K562 (cell line): Measurements from ENCODE around the gene CNPY3. TPM values are rescaled to one million over a fixed set of nuclear protein-coding genes. Genes with fewer than 3 reads are reported as not detected.

Experiments
- ATAC-seq: fragments of 200-7000 bp; cut with Tn5 transposase; 3 replicates; pipeline ENCODE4 v1.9.1; 2020; ENCODE audit warnings: moderate library complexity
- BruUV-seq: library from RNA; stranded (reverse); fragments of 400-500 nt; replicated peaks from 2 replicates; lab custom pipeline; 2021; lab: Mats Ljungman, UMichigan
- CTCF ChIA-PET: fragments of 300-600 bp; formaldehyde crosslinking; extraction: SDS; loops from one replicate; lab custom pipeline; 2021; ENCODE audit warnings: low intra/inter-chr PET ratio; lab: Yijun Ruan, JAX
- POLR2A ChIA-PET: fragments of 300-600, 350-650 bp; sonication (Branson Sonifier 250); formaldehyde crosslinking; extraction: SDS; loops from one replicate; lab custom pipeline; 2021; ENCODE audit warnings: antibody characterized with exemption, inconsistent platforms; lab: Yijun Ruan, JAX
- DNase-seq, 4 experiments: peaks; one replicate each; pipeline versions ENCODE4 v3.0.0 to v3.0.0-alpha.2; 2011 to 2018; ENCODE audit warnings: low spot score in 3 of 4, mixed read lengths in 3 of 4; ENCODE audit errors: extremely low read depth in 1 of 4
- FAIRE-seq: peaks from 2 replicates; lab custom pipeline; 2011; peaks lifted over from hg19 to GRCh38; lab: Jason Lieb, UNC
- H2AFZ ChIP-seq: 2 replicates; pipeline ENCODE4 v1.6.0; 2011; ENCODE audit warnings: low read depth, low read length, control low read depth, inconsistent platforms
- H3K27ac ChIP-seq: fragments of 200-600 bp; 3 replicates; pipeline ENCODE4 v1.8.0; 2011; ENCODE audit warnings: low read depth, mild to moderate bottlenecking, control low read depth, inconsistent platforms, low read length, moderate library complexity, mixed read lengths; ENCODE audit errors: extremely low read depth
- H3K27me3 ChIP-seq, 2 experiments: fragments of 300-600 bp in 1 of 2; 2 replicates in 1 of 2; 3 replicates in 1 of 2; pipeline versions ENCODE4 v1.6.0 to v1.8.0; 2011; ENCODE audit warnings: inconsistent platforms in 2 of 2, low read length in 2 of 2, mild to moderate bottlenecking in 1 of 2, mixed read lengths in 1 of 2, moderate library complexity in 1 of 2; ENCODE audit not compliant: control insufficient read depth in 2 of 2, insufficient read depth in 2 of 2
- H3K36me3 ChIP-seq: fragments of 300-600 bp; 3 replicates; pipeline ENCODE4 v1.8.0; 2011; ENCODE audit warnings: mild to moderate bottlenecking, low read length, inconsistent platforms; ENCODE audit not compliant: control insufficient read depth, insufficient read depth
- H3K4me1 ChIP-seq, 2 experiments: fragments of 200-600 bp in 1 of 2; replicated peaks in 1 of 2; 2 replicates in 1 of 2; 3 replicates in 1 of 2; pipeline versions ENCODE4 v1.5.1 to v1.8.0; 2011; ENCODE audit warnings: inconsistent platforms in 2 of 2, low read length in 2 of 2, mild to moderate bottlenecking in 1 of 2, mixed read lengths in 1 of 2, moderate library complexity in 1 of 2; ENCODE audit not compliant: control insufficient read depth in 2 of 2, insufficient read depth in 2 of 2
- H3K4me2 ChIP-seq: 2 replicates; pipeline ENCODE4 v1.6.1; 2011; ENCODE audit warnings: low read length, control low read depth, inconsistent platforms, mixed read lengths; ENCODE audit not compliant: insufficient read depth
- H3K4me3 ChIP-seq: fragments of 200-600 bp; sonication (generic), shearing (Covaris generic); 2 replicates; pipeline ENCODE4 v1.5.1; 2016; ENCODE audit warnings: control low read depth, inconsistent platforms
- H3K79me2 ChIP-seq: fragments of 200-600 bp; 3 replicates; pipeline ENCODE4 v1.8.0; 2011; ENCODE audit warnings: low read length, inconsistent platforms; ENCODE audit not compliant: control insufficient read depth, insufficient read depth
- H3K9ac ChIP-seq, 2 experiments: 2 replicates each; pipeline versions ENCODE4 v1.6.0 to v1.6.1; 2011; ENCODE audit warnings: low read depth in 2 of 2, low read length in 2 of 2, control low read depth in 1 of 2, inconsistent platforms in 1 of 2, mild to moderate bottlenecking in 1 of 2, mixed read lengths in 1 of 2; ENCODE audit not compliant: insufficient read depth in 1 of 2
- H3K9me1 ChIP-seq: one replicate; pipeline ENCODE4 v1.6.0; 2011; ENCODE audit warnings: inconsistent platforms, mild to moderate bottlenecking, low read length, moderate library complexity; ENCODE audit not compliant: control insufficient read depth, insufficient read depth
- H3K9me3 ChIP-seq: replicated peaks from 2 replicates; pipeline ENCODE4 v1.5.1; 2011; ENCODE audit warnings: low read depth, low read length, inconsistent platforms; ENCODE audit not compliant: control insufficient read depth, insufficient read depth
- H4K20me1 ChIP-seq: replicated peaks from 2 replicates; pipeline ENCODE4 v1.6.1; 2011; ENCODE audit warnings: low read length, inconsistent platforms, mixed read lengths; ENCODE audit not compliant: control insufficient read depth, insufficient read depth
- ADNP ChIP-seq: fragments of 200-800 bp; sonication (Bioruptor generic); IDR thresholded peaks from 2 replicates; pipeline ENCODE4 v1.6.1; 2016; ENCODE audit warnings: missing genetic modification characterization, missing compliant biosample characterization
- DACH1 ChIP-seq: fragments of 450-650 bp; IDR thresholded peaks from 2 replicates; pipeline ENCODE4 v1.6.1; 2018; ENCODE audit not compliant: partially characterized antibody
- FOXM1 ChIP-seq, 2 experiments: fragments of 450-650 bp in 1 of 2; sonication (generic) in 1 of 2; formaldehyde crosslinking in 1 of 2; IDR thresholded peaks; 2 replicates each; pipeline versions ENCODE4 v1.6.1 to v1.9.0; 2017 to 2022; ENCODE audit warnings: low read depth in 2 of 2, mild to moderate bottlenecking in 2 of 2, missing genetic modification reagents in 1 of 2, moderate library complexity in 1 of 2
- HDAC1 ChIP-seq, 2 experiments: fragments of 450-650 bp; IDR thresholded peaks; 2 replicates each; pipeline ENCODE4 v1.6.1; 2016 to 2017; ENCODE audit warnings: inconsistent platforms in 1 of 2, mild to moderate bottlenecking in 1 of 2, moderate library complexity in 1 of 2
- HNRNPK ChIP-seq: fragments of 200-400 bp; formaldehyde crosslinking; IDR thresholded peaks from one replicate; pipeline ENCODE4 v1.6.1; 2018; ENCODE audit warnings: mild to moderate bottlenecking, low read depth, low read length; ENCODE audit not compliant: poor library complexity, severe bottlenecking
- JUND ChIP-seq, 2 experiments: IDR thresholded peaks; 2 replicates in 1 of 2; 3 replicates in 1 of 2; pipeline ENCODE4 v1.6.1; 2011; ENCODE audit warnings: borderline replicate concordance in 2 of 2, low read depth in 2 of 2, low read length in 2 of 2, improper control_type of control experiment in 1 of 2, missing biosample characterization in 1 of 2, missing genetic modification characterization in 1 of 2, missing genetic modification reagents in 1 of 2
- MAFK ChIP-seq: IDR thresholded peaks from 2 replicates; pipeline ENCODE4 v1.6.1; 2011; ENCODE audit warnings: low read length, improper control_type of control experiment
- MAZ ChIP-seq, 2 experiments: fragments of 450-650 bp in 1 of 2; sonication (generic) in 1 of 2; formaldehyde crosslinking; IDR thresholded peaks in 1 of 2; conservative IDR thresholded peaks in 1 of 2; 2 replicates each; pipeline versions ENCODE4 v1.4.0 to v1.5.0; 2020; ENCODE audit warnings: mild to moderate bottlenecking in 1 of 2, missing genetic modification reagents in 1 of 2
- MYC ChIP-seq, 2 experiments: fragments of 250-450 bp in 1 of 2; sonication (Bioruptor Pico) in 1 of 2; IDR thresholded peaks; 2 replicates each; pipeline versions ENCODE4 v1.5.1 to v1.6.1; 2012 to 2021; ENCODE audit warnings: low read depth in 2 of 2, borderline replicate concordance in 1 of 2, improper control_type of control experiment in 1 of 2, low read length in 1 of 2, mild to moderate bottlenecking in 1 of 2, moderate library complexity in 1 of 2
- NCOA4 ChIP-seq: fragments of 450-650 bp; IDR thresholded peaks from 2 replicates; pipeline ENCODE4 v1.6.1; 2018; ENCODE audit warnings: mild to moderate bottlenecking; ENCODE audit not compliant: partially characterized antibody
- NR3C1 ChIP-seq: sonication (generic); formaldehyde crosslinking; IDR thresholded peaks from 2 replicates; pipeline ENCODE4 v1.8.1; 2022; ENCODE audit warnings: missing genetic modification reagents
- PHF8 ChIP-seq: fragments of 200-600 bp; sonication (generic); IDR thresholded peaks from 2 replicates; pipeline ENCODE4 v1.6.1; 2012; ENCODE audit warnings: mixed run types, mild to moderate bottlenecking, inconsistent platforms, low read length, moderate library complexity, borderline replicate concordance
- RFX5 ChIP-seq: IDR thresholded peaks from 2 replicates; pipeline ENCODE4 v1.6.1; 2011; ENCODE audit warnings: low read depth, mild to moderate bottlenecking, improper control_type of control experiment, low read length
- ZNF274 ChIP-seq: IDR thresholded peaks from 2 replicates; pipeline ENCODE4 v1.6.1; 2011; ENCODE audit warnings: low read depth, mild to moderate bottlenecking, low read length, moderate library complexity, borderline replicate concordance
- ZNF311 ChIP-seq: fragments of 250-450 bp; sonication (Bioruptor Pico); IDR thresholded peaks from 2 replicates; pipeline ENCODE4 v1.4.0; 2020; ENCODE audit warnings: mild to moderate bottlenecking, moderate library complexity
- ZNF316 ChIP-seq: fragments of 450-650 bp; IDR thresholded peaks from 2 replicates; pipeline ENCODE4 v1.6.1; 2016
- WGBS: fragments of 100-300 bp; shearing (Covaris generic); methylation state at CpG from one replicate; pipeline ENCODE4 v1.1.6; 2016; ENCODE audit warnings: low coverage, mixed read lengths; ENCODE audit not compliant: insufficient coverage; ENCODE audit errors: missing lambda C conversion rate; 5-methylcytosine and 5-hydroxymethylcytosine counted together
- in situ Hi-C: fragments of 300-500 bp; cut with MboI; formaldehyde crosslinking; loops from 4 replicates; pipeline ENCODE4 v1.15.0; 2018; ENCODE audit warnings: inconsistent platforms, mixed read lengths
- intact Hi-C: fragments of 100-400 bp; cut with micrococcal nuclease; formaldehyde crosslinking; loops from 2 replicates; pipeline ENCODE4 v1.14.2; 2022
- polyA plus RNA-seq, 8 experiments: library from polyadenylated mRNA; depleted of rRNA in 4 of 8; stranded (reverse) in 5 of 8; unstranded in 3 of 8; fragments of >200 nt; fragmentation: Nextera tagmentation in 2 of 8; fragmentation: Illumina TruSeq in 1 of 8; extraction: Ambion mirVana in 2 of 8; extraction: Trizol in 1 of 8; gene quantifications; 2 replicates each; pipeline versions ENCODE4 v1.2.1 to v1.2.3, GENCODE V29; 2011 to 2014; ENCODE audit warnings: inconsistent platforms in 1 of 8, missing spikeins in 1 of 8
- total RNA-seq, 7 experiments: library from RNA; depleted of rRNA in 6 of 7; stranded (reverse); fragments of >200 nt in 6 of 7; fragmentation: Illumina TruSeq in 2 of 7; extraction: Trizol in 2 of 7; gene quantifications; 2 replicates each; pipeline versions ENCODE4 v1.2.1 to v1.2.3, GENCODE V29; 2011 to 2021; ENCODE audit warnings: low replicate concordance in 1 of 7
- TF ChIP-seq, protein P1 (sequence below): sonication (generic); formaldehyde crosslinking; IDR thresholded peaks from 2 replicates; pipeline ENCODE4 v1.8.0; 2022; ENCODE audit warnings: missing genetic modification reagents, mild to moderate bottlenecking, moderate library complexity, borderline replicate concordance

Gene CNPY3
- total and polyA plus RNA-seq, 9 of the 15 experiments (the other 6 are each of a cell fraction or from before 2014, with no cell fraction given) = 2.4 to 37.4 (median 21.2) TPM

GRCh38 chr6:42984924-42985475 lies 55.7 kb downstream of the CNPY3 start (continued):
- TF ChIP-seq JUND (IDR thresholded peaks at IDR 0.05; ENCODE audit: borderline replicate concordance, low read depth, low read length) = no peak
- TF ChIP-seq JUND (tag; IDR thresholded peaks at IDR 0.05; ENCODE audit: borderline replicate concordance, low read depth, low read length) = no peak
- TF ChIP-seq PHF8 = no peak

- WGBS = 33% methylated on average over 5 of the region's 5 CpGs
- H3K79me2 ChIP-seq = peaks cover 30% of the 10 kb centered on the region
- H3K4me2 ChIP-seq = peak overlapping the region; percentile 40
- peaks cover 12% of the 10 kb centered on the region for H3K9me1 ChIP-seq
- intact Hi-C loops (no loop called here), in situ Hi-C loops (no loop called here)
- DNase-seq (peak; percentile 47 to 73 (median 64)), FAIRE-seq (peak; percentile 79), ATAC-seq (peak; percentile 35)
- BruUV-seq = no TSS peak
- no peak overlapping the region for H2AFZ ChIP-seq
- H3K27me3 ChIP-seq = no peaks in the 10 kb centered on the region
- ChIA-PET POLR2A (interaction anchor here (0.5 to 2.1 kb wide), 12 partner anchors 9 to 623 kb away, joined by 3 to 18 read pairs (median 4); partner anchors contain the start of genes CUL7, KLHDC3, MEA1 and PEX6), CTCF (no interaction called here)
- H3K36me3 ChIP-seq = peaks cover 41% of the 10 kb centered on the region
- H3K9ac ChIP-seq = peak overlapping the region in 1 of 2 experiments; percentile 80; a peak in 1 of 4 replicates
- H3K27ac ChIP-seq = no peak overlapping the region
- no peak overlapping the region for H3K4me3 ChIP-seq
- H4K20me1 ChIP-seq = peaks cover 11% of the 10 kb centered on the region
- peaks cover 32 to 33% of the 10 kb centered on the region in 2 experiments for H3K4me1 ChIP-seq
- no peaks in the 10 kb centered on the region for H3K9me3 ChIP-seq
- TF ChIP-seq NR3C1 (CRISPR knock-in tag) (no peak), RFX5 (no peak), FOXM1 (IDR thresholded peaks at IDR 0.05; ENCODE audit: low read depth) (no peak), FOXM1 (CRISPR knock-in tag; IDR thresholded peaks at IDR 0.05; ENCODE audit: low read depth) (no peak), ZNF311 (CRISPR knock-in tag) (no peak), MYC (IDR thresholded peaks at IDR 0.05; ENCODE audit: low read depth, low read length) (peak; percentile 72), MYC (CRISPR knock-in tag; IDR thresholded peaks at IDR 0.05; ENCODE audit: borderline replicate concordance, low read depth) (no peak), HNRNPK (no peak), ZNF274 (no peak), MAZ (CRISPR knock-in tag; conservative IDR thresholded peaks at IDR 0.05 in 1 of 2, IDR thresholded peaks at IDR 0.05 in 1 of 2) (0 out of 4 replicates have a peak, but pooled peaks of 1 of the 2 experiments have one; percentile 33), ADNP (tag) (no peak), DACH1 (peak; percentile 80), HDAC1 (IDR thresholded peaks at IDR 0.05) (peak in 1 of 2 experiments; percentile 66; a peak in 1 of 4 replicates), MAFK (no peak), ZNF316 (no peak), NCOA4 (no peak)
- TF ChIP-seq, protein P1, sequence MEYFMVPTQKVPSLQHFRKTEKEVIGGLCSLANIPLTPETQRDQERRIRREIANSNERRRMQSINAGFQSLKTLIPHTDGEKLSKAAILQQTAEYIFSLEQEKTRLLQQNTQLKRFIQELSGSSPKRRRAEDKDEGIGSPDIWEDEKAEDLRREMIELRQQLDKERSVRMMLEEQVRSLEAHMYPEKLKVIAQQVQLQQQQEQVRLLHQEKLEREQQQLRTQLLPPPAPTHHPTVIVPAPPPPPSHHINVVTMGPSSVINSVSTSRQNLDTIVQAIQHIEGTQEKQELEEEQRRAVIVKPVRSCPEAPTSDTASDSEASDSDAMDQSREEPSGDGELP = peak; percentile 99
Observed at GRCh38 chr6:42987533-42988451, 58.5 kb downstream of the CNPY3 start.
